Activated gamma-delta T cell (primary cell): ENCODE measurements around the gene MXI1.

ENCODE experiments used
- DNase-seq: peaks from one replicate; lab custom pipeline; 2025; lab: John Stamatoyannopoulos, UW

The MXI1 gene

DNA sequence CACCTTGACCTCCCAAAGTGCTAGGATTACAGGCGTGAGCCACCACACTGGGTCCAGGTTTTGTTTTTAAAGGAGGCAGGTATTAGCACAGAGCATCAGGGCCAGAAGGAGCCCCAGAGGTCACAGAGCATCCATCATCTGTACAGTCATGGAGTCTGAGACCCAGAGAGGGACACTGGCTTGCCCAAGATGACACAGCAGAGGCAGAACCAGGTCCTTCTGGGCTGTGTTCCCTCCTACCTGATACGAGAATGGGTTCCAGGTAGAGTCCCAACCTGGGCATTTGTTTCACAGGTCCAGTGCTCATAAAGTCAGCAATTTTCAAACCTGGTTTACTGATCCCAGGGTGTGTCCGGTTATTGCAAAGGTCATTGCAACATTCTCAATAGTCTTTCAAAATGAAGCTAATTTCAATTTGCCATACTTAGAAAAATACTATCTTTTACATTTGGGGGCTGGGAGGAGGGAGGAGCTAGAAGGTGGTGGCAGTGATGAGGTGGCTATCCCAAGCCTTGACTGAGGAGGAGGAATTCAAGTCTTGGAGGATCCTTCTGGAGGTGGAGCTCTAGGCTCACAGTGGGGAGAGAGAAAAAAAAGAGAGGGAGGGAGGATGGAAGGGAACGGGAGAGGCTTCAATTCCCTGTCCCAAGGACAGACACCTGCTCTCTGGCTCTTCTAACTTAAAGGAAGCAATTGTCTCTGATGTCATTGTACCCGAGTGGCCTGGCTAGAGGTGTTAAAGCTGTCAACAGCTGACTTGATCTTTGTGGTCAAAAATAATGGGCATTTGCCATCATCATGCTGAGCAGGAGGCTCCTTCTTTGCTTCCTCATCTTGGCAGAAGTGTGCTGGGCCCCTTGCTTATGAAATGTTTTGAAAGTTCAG lies 8.1 kb downstream of the MXI1 start:
- DNase-seq, result no peak

DNA sequence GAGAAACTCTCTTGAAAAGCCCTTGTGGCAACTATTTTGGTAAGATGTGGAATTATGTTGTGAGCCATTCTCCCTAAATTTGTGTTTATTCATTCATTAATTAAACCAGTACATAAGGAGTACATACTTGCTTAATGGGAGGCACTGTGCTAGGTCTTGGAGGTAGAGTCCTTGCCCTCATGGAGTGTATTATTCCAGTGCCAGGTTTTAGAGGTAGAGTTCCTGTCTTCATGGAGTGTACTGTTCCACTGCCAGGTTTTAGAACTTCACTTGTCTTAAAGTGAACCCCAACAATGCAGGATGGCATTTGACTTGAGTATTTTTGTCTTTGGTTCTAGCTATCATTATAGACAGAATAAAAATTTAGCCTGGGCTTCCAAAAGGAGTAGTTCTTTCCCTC lies 8.8 kb downstream of the MXI1 start:
- no peak for DNase-seq

DNA sequence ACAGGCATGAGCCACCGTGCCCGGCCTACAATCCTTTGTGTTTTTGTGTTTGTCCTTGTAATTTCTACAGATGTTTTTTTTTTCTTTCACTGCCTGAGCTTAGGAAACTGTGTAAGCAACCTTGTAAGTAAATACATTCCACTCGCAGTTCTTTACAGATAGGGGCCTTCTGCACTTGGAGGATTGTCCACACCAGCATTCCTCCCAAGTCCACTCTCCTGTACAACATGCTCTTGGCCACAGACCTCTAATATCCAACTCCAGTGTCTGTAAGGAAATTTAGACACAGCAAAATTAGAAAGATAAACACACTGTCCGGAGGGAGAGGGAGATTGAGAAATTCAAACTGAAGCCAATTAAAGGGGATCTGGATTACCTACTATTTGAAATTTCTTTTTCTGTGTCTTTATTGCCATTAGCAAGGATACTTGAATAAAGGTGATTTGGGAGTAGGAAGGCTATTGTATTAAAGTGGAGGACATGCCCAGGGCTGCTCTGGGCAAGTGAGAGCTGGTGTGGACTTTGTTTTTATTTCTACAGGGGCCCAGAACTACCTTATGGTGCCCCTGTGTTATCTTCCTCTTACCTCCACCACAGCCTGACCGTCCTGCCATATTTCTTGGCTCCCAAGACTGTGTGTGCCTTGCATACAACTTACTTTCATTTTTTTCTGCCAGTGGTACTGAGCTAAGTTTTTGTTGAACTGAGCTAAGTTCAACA lies 9.7 kb downstream of the MXI1 start:
- DNase-seq, result no peak

DNA sequence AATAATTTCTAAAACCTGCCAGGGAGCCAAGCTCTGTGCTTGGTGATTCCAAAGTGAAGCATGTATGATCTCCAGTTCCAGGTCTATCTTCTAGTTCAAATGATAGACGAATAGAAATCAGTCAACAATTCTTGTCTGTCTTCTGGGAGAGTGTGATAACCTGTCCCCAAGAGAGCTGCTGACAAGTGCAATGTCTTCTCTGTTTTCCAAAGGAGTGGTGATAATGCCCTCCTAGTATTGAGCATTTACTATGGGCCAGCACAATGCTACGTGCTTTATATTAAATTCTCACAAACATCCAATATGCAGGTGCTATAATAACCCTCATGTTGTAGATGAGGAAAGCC lies 10.2 kb downstream of the MXI1 start:
- DNase-seq, result no peak

DNA sequence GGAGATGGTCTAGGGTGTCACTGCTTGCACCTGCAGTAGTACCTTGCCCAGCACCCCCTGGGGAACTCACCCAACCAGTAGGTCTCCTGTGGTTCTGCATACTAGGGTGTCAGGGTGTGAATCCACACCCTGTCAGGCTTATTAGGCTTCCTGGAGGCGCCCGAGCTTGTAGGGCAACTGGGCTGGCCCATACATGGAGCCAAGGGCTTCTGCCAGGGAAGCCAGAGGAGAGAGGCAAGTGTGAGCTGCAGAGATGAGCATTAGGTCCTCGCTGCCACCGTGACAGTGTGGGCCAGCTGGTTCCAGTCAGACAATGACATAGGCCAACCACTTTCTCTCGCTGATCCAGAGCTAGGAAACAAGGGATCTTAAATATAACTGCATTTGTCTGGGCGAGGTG lies 11.2 kb downstream of the MXI1 start:
- no peak for DNase-seq

DNA sequence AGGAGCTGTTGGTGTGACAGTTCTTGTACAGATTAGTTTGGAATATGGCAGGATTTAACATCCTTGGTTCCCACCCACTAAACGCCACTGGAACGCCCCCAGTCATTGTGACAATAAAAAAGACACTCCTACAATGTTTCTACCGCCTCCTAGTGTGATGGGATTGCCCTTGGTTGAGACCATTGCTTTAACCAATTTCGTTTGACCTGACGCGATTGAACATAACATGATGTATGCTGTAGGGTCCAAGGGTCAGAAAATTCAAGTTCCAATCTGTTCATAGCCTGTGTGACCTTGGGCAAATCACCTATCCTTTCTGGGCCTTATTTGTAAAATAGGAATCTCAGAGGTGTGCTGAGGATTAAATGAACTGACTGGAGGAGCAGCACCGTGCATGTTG lies 12.5 kb downstream of the MXI1 start:
- no peak for DNase-seq

DNA sequence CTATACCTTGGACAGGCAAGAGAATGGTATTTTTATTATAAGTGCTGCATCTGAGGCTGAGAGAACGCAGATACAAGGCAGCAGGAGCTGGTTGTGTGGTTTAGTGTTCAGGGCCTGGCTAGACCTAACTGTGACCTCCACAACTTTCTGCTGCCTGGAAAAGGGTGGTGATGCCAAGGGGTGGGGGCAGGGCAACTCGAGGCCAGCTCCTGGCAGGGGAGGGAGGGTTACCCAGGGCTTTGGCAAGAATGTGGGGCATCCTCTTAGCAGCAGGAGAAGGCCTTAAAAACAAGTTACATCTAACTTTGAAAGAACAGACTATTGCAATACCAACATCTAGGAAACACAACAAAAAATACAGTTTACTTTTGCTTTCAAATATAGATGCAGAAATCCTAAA lies 13.0 kb downstream of the MXI1 start:
- DNase-seq, result no peak

DNA sequence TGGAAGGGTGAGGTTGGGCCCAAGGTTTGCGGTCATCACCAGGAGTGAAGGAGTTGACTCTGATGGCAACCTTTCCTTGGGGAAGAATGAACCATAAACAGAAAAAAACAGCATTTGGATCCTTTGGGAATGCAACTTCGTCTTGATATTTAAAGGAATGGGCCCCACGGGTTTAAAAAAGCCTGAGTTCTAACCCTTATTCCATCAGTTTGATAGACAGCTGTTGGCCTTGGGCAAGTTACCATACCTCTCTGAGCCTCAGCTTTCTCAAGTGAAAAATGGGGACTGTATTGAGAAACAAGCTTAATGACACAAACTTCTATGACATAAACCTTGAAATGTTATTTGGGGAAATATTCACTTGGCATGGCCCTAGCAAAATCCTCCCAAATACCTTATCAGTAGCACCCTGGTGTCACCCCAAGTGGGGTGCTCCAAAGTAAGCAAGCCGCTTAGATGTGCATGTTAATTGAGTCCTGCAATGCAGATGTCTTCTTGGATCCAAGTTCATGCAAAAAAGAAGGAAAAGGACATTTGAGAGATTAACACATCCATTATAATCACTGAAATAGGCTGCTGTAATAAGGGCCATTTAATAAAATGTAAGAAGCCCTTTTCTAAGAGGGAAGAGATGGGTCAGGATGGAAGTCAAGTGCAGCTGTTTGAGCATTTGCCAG lies 13.8 kb downstream of the MXI1 start:
- DNase-seq, result no peak

DNA sequence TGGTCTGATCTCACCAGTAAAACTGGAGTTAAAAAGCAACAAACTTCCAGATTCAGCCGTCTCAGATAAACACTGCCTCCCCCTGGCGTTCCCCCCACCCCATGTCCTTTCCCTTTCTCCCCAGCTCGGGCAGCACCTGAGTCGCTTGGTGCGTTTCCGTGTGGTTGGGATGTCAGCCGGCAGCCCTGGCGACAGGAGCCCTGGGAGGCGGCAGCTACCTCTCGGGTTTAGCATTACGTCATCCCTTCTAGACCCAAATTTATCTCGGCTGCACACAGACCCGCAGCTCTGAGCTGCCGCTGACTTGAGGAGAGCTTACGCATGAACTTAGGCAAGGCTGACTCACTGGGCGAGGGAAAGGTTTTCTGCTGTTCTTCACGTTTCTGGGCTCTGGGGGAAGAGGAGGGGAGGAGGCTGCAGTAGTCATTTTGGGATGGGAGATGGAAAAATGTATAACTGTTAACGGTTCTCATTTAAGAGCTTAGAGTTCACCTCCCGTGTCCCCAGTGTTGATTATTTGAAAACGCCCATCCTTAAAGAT lies 14.4 kb downstream of the MXI1 start:
- peak; percentile 39 for DNase-seq

DNA sequence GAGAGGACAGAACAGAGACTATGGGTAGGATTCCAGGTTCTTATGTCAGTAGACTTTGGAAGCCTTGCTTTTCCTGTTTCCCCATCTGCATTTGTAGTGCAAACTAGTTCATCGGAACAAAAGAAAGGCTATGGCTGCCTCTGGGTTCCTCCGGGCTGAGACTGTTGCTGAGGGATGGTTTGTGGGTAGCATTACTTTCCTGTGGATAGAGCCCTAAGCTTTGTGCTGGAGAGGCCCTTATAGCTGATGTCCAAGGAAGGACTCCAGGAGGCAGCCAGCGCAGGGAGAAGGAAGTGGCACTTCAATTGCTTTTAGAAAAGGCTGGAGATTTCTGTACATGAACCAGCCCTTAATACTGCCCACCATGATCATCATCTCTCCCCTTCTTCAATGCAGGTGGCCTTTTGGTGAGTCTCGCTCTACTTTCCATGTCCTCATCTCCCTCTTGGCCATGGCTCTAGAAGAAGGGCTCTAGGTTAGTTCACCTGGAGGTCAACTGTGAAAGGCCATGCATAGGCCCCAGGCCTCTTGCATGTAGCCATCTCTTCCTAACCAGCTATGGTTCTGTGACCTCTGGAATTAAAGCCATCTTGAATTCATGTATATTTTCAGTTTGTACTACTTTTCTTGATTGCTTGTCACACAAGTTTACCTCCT lies 15.4 kb downstream of the MXI1 start:
- no peak for DNase-seq

DNA sequence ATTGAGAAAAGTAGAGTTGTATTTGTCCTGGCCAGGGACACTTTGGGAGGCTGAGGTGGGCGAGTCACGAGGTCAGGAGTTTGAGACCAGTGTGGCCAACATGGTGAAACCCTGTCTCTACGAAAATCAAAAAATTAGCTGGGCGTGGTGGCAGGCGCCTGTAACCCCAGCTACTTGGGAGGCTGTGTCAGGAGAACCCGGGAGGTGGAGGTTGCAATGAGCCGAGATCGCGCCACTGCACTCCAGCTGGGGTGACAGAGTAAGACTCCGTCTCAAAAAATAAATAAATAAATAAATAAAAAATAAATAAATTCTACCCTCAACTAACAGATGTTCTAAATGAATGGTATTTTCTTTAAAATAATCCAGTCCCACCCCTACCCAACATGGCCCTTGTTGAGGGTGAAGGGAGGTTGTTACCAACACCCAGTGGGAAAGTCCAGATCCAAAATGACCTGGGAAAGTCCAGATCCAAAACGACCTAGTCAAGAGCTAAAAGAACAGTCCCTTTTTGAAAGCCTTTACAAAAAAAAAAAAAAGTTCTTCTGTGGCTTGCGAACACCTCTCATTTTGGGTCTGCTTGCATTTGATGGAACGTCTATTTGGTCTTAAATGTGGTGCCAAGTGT lies 16.0 kb downstream of the MXI1 start:
- DNase-seq, result no peak

DNA sequence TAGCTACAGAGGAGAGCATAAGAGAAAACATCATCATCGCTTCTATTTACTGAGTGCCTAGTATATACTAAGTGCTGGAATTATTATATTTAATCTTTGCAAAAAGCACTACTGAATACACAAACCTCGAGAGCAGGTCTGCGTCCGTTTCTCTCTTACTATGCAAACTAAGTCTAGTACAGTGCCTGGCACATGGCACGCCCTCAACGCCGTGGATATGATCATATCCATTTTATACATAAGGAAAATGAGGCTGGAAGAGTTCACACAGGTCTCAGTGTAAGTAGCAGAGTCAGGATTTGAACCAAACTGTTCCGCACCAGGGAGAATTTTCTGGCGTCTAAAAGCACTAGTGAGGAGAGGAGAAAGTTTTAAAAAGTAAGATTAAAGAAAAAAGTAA lies 17.6 kb downstream of the MXI1 start:
- no peak for DNase-seq

DNA sequence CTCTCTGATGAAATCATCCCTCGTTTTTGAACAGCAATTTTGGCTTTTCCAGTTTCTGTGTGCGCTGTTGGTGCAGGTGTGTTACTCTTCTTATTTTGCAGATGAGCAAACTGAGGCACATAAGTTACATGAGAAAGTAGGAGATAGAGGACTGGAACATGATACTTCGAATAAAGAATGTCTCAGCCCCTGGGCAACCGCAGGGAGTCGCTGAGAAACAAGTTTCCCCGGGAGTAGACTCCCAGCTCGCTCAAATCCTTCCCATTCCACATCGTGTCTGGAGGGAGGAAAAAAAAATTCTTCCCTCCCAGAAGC lies 18.0 kb downstream of the MXI1 start:
- no peak for DNase-seq

DNA sequence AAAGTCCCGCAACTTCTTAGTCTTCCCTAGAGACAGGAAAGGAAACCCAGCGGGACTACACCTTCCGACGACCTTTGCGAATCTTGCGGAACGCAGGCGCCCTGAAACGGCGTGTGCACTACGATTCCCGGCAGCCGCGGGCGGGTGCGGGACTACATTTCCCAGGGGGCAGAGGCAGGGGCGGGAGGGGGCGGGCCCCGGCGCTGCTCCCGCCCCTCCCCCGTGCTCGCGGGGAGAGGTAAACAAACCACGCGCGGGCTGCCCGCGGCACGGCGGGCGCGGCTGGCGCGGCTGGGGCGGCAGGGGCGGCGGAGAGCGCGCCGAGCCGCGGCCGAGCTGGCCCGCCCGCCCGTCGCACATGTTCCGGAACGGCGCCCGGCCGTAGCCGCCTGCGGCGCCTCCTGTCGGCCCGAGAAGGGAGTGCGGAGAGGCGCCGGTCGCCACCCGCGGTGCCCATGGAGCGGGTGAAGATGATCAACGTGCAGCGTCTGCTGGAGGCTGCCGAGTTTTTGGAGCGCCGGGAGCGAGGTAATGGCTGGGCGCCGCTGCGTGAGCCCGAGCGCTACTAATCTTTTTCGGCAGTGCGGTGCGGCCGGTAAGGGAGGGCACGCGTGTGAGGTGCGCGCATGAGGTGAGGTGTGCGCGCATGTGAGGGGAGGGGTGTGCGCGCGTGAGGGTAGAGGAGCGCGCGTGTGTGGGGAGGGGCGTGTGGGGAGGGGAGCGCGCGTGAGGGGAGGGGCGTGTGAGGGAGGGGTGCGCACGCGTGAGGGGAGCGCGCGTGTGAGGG lies 18.5 kb downstream of the MXI1 start:
- peak; percentile 79 for DNase-seq

DNA sequence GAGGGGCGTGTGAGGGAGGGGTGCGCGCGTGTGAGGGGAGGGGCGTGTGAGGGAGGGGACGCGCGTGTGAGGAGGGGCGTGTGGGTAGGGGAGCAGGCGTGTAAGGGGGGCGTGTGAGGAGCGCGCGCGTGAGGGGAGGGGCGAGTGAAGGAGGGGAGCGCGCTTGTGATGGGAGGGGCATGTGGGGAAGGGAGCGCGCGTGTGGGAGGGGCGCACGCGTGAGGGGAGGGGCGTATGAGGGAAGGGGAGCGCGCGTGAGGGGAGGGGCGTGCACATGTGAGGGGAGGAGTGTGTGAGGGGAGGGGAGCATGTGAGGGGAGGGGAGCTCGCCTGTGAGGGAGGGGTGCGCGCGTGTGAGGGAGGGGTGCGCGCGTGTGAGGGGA lies 19.1 kb downstream of the MXI1 start:
- peak; percentile 78 for DNase-seq

DNA sequence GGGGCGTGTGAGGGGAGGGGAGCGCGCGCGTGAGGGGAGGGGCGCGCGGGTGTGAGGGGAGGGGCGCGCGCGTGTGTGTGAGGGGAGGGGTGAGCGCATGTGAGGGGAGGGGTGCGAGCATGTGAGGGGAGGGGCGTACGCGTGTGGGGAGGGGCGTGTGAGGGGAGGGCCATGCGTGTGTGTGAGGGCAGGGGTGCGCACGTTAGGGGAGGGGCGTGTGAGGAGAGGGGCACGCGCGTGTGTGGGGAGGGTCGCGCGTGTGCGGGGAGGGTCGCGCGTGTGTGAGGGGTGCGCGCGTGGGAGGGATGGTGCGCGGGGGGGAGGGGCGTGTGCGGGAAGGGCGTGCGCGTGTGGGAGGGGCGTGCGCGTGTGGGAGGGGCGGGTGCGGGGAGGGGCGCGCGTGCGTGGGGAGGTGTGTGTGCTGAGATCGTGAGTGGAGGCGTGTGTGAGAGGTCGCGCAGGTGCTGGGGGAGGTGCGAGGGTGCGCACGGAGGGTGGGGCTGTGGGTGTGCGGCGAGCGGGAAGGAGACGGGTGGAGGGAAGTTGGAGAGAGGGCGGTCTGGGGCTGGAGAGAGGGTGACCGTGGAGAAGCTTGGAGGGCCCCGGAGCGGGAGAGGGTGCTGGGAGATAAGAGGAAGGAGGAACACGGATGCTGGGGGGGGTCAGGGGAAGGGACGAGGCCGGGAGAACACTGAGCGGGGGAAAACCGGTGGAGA lies 19.7 kb downstream of the MXI1 start:
- peak; percentile 57 for DNase-seq

DNA sequence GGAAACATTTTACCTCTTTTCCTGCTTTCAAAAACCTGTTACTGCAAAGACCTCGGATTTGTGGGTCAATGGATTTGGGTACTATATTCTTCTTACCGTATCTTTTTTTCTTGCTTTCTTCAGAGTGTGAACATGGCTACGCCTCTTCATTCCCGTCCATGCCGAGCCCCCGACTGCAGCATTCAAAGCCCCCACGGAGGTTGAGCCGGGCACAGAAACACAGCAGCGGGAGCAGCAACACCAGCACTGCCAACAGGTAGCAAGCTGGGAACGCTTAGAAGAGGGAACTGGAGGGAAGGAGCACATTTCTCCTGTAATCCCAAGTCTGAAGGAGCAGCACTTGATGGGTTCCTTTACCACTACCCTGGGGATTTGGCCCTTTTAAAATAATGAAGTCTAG lies 20.7 kb downstream of the MXI1 start:
- DNase-seq, result no peak

DNA sequence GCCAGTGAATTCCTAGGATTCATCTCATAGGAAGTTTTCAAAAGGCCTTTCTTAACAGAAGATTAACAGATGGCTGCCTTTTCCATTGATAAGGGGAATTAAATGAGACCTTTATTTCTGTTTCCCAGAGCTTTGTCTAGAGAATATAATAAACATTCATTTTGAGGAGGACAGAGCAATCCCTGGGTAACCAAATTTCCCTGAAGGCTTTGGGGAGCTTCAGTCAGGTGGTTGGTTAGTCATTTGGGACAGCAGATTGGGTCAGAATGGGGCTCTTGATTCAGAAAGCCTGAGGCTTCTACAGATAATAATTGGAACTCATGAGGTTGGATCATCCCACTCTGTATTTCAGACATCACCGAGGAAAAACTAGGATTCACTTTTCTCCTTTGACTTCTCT lies 21.8 kb downstream of the MXI1 start:
- DNase-seq, result no peak

DNA sequence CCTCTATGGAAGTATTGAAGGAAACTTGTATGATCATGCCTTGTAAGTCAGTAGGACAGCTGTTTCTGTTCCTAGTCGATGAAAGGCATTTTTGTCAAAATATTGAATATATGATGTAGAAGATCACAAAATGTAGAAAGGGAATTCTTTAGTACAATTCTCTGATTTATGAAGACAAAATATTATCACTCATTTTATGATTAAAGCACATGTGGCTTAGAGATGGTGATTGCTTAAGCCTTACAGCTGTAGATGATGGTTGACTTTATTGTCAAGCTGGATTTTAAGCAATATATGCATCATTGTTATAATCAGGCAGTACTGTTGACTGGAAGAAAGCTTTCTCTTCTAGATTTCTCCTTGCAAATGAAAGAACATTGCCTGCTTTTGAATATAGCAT lies 26.4 kb downstream of the MXI1 start:
- DNase-seq, result no peak

DNA sequence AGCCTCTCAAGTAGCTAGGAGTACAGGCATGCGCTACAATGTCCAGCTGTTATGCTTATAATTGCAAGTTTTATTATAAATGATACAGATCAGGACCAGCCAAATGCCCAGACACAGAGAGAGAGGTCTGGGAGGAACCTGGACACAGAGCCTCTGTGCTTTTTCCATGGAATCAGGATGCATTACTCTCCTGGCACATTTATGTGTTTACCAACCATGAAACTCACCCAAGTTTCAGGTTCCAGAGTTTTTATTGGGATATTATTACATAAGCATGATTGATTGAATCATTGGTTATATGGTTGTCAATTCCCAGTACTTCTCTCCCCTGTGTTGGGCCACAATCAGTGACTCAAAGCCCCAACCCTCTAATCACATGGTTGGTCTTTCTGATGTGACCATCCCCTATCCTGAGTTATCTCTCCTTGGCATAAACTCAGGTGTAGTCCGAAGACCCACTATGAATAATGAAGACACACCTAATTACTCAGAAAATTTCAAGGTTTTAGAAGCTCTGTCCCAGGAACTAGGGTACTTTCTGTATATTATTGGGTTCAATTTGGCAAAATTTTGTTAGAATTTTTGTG lies 30.6 kb downstream of the MXI1 start:
- no peak for DNase-seq
